Inferior parietal cortex (tissue), 1 donor: ENCODE results near the gene PRDM16.

Experiments
- DNase-seq: peaks from one replicate; pipeline ENCODE4 v3.0.0-alpha.2; 2016; ENCODE audit errors: extremely low spot score

PRDM16 gene

DNA sequence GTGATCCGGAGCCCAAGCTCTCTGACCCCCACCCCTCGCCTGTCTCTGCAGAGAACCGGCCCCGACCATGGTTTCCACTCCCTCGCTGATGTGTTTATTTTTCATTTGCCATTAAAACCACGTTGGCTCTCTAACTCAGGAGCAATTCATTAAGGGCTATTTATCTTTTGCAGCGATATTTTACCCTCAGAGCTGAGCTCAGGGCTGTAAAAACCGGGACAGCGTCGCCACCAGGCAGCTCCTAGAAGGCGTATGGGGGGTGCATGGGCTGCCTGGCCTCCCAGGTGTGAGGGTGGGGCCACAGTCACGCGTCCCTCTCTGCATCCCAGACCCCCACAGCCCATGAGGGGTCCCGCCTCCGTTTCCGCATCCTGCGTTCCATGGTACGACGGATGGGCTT, 71.4 kb downstream of the PRDM16 start:
- no peak for DNase-seq

DNA sequence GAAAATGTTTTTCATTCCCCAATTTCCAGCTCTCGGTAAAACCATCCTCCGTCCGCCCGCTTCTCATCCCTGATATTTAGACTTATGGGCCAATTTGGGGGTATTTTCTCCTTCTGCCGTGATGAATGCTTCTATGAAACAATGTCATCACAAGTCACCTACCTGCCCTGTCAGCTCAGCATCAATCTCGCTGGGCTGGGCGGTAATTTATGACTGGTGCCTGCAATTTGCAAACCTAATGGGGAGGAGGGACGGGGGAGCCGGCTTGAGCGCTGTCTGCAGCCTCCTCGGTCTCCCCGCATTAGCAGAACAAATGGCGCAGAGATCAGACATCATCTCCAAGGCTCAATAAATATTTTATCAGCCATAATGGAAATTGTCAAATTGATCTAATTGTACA, 72.1 kb downstream of the PRDM16 start:
- DNase-seq = no peak

DNA sequence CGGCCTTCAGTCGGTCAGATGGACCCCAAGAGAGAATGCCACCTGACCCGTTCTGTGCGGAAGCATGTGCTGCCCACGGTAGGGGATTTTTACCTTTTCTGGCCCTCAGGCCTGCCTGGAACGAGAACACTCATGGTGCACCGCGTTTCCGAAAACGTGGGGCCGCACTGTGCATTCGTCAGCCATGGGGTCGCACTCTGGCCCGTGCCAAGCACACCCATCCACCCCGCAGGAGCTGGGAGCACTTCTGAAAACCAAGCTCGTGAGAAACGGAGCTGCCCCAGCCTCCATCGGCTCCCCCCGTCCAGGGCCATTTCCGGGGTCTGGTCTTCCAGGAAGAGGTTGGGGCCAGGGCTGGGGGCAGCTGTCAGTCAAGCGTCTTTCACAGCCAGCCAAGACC, 72.8 kb downstream of the PRDM16 start:
- no peak for DNase-seq

DNA sequence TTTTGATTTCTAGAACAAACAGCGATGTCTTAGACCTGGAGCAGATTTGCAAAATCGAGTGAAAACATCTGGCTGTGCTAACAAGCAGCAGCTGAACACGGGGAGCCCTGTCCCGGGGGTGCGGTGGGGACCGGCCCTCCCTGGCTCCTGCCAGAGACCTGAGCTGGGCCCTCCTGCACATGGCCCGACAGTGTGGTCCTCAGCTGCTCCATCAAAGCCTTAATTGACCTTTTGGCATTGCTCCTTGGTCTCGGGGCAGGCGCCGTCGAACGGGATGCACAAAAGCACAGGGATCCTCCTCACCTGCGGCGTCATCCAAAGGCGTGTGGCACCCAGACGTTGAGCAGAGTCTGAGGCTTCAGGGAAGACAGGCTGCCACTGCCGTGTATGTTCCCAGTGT, 73.2 kb downstream of the PRDM16 start:
- DNase-seq = no peak

DNA sequence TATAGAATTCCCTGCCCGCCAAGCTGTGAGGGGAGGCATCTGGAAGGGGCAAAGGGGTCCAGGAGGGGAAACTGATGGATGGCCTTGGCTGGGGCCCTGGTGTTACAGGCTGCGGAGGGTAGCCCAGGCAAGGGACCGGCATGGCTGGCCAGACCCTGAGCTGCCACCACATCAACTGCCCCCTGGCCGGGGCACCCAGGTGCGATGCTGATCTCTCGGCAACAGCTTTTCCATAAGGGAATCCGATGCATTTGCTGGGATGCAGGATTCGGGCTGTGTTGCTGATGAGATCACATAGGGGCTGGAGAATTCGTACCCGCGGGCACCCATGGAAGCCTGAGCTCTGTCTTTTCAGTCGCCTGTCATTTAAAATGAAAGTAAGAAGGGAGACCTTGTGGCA, 73.7 kb downstream of the PRDM16 start:
- DNase-seq = no peak

DNA sequence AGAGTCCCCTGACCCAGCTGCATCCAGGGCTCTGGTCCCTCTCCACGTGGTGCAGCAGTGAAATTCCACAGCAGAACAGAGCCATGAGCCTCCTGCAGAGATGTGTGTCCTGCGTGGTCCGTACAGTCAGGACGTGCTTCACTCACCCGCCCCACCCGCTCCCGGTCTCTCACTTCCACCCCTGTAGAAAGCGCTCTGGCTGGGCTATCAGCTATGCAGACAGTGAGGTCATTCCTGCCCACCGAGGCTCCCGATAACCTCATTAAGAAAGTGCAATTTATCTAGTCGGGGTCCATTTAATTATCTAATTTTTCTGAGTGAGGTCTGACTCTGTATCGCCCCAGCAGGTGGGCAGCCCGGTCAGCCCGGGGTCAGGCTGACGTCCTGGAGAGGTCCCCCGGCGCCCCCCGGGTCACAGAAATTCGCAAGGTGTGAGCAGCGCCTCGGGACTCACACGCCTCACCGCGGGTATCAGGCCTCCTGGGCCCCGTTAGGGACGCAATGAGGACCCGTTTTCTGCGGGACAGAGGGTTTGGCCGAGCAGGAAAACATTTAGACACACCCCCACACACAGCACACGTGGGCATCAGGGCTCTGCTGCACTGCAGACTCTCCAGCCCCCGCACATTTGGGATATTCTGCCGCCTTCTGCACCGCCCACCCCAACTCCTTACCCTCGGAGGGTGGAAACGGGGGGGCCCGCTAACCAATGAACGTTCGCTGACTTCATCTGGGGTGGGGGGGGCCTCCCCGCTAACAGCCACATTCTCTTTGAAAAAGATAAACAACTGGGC, 76.7 kb downstream of the PRDM16 start:
- DNase-seq = no peak

DNA sequence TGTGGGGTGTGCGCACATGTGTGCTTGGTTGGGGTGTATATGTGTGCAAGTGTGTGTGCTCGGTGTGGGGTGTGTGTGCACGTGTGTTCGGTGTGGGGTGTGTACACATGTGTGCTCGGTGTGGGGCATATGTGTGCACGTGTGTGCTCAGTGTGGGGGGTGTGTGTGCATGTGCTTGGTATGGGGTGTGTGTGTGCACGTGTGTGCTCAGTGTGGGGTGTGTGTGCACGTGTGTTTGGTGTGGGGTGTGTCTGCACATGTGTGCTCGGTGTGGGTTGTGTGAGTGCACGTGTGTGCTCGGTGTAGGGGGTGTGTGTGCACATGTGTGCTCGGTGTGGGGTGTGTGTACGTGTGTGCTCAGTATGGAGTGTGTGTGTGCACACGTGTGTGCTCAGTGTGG, 77.5 kb downstream of the PRDM16 start:
- no peak for DNase-seq

DNA sequence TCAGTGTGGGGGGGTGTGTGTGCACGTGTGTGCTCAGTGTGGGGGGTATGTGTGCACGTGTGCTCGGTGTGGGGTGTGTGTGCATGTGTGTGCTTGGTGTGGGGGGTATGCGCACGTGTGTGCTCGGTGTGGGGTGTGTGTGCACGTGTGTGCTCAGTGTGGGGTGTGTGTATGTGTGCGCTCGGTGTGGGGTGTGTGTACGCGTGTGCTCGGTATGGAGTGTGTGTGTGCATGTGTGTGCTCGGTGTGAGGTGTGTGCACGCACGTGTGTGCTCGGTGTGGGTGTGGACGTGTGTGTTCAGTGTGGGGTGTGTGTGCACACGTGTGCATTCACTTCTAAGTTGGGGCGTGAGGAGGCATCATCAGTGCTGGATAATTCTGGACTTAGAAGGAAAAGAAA, 77.9 kb downstream of the PRDM16 start:
- DNase-seq = no peak

DNA sequence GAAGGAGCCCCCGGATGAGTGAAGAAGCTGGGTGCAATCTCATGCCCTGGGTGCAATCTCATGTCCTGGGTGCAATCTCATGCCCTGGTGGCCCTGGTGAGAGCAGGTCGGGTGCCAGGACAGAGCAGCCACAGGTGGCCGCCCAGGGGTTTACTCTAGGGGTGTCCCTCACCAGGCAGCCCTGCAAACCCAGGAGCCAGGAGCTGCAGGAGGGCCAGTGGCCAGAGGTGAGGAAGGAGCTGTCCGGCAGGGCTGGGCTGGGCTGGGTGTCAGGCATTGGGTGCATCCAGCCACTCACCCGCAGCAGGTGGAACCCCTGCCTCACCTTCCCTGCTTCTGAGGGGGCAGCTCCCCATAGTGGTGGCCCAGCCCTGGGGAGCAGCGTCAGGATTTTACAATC, 79.2 kb downstream of the PRDM16 start:
- DNase-seq = no peak

DNA sequence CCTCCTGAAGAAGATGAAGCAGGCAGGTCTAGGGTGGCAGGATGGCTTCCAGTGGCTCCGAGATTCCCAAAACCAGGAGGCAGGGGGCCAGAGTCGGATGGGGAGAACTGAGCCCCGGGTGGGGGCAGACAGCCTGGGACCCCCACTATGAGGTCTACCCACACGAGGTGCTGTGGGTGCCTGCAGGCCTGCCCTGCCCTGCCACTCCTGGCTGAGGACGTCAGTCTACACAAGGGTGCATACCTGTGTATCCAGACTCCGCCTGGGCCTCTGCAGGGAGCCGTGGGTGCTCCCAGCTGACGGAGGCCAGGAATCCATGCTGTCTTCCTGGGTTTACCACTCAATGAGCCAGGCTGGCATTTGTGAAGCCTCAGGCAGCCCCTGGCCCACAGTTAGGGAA, 80.3 kb downstream of the PRDM16 start:
- no peak for DNase-seq

DNA sequence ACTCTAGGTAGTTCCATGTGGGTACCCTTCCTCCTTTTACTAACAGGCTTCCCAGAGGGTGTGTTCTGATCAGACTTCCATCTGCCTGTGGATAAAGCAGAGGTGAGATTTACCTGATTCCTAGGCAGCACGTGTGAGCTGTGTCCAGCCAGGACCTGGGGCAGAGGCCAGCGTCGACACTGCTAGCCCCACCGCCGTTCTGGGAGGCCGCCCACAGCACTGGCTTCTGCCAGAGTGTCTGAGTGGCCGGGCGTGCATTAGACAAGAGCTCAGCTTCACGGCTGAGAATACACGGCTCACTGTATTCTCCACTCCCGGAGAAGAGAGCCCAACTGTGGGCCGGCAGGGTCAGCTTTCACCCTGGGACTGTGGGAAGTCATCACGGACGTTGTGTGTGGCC, 82.5 kb downstream of the PRDM16 start:
- no peak for DNase-seq

DNA sequence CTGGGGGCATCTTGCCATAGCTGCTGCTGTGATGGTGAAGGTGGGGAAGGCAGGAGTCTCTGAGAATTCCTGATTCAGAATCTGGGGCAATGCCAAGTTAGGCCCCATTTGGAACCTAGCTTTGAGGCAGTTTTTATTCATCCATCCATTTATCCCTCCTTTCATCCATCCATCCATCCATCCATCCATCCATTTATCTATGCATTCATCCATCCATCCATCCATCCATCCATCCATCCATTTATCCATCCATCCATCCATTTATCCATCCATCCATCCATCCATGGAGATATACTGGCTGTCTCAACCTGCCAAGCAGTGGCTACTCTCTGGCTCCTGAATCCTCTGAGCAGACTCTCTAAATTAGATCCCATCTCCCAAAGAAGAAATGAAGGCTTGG, 83.1 kb downstream of the PRDM16 start:
- no peak for DNase-seq

DNA sequence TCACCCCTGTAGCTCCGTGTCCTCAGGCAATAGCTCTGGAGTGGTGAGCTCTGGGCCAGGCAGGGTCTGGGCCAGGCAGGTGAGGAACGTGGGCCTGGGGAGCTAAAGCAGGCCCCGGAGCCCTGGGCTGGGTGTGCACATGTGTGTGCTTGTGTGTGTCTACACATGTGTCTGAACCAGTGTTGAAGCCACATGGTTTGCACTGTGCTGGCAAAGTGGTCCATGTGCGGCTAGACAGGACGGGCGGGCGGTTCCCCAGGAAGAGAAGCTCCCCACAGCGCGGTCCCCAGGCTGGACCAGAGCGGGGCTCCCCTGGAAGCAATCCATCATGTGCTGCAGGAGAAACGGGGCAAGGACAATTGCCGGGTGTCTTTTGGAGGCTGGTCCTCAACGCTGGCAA, 84.2 kb downstream of the PRDM16 start:
- no peak for DNase-seq

DNA sequence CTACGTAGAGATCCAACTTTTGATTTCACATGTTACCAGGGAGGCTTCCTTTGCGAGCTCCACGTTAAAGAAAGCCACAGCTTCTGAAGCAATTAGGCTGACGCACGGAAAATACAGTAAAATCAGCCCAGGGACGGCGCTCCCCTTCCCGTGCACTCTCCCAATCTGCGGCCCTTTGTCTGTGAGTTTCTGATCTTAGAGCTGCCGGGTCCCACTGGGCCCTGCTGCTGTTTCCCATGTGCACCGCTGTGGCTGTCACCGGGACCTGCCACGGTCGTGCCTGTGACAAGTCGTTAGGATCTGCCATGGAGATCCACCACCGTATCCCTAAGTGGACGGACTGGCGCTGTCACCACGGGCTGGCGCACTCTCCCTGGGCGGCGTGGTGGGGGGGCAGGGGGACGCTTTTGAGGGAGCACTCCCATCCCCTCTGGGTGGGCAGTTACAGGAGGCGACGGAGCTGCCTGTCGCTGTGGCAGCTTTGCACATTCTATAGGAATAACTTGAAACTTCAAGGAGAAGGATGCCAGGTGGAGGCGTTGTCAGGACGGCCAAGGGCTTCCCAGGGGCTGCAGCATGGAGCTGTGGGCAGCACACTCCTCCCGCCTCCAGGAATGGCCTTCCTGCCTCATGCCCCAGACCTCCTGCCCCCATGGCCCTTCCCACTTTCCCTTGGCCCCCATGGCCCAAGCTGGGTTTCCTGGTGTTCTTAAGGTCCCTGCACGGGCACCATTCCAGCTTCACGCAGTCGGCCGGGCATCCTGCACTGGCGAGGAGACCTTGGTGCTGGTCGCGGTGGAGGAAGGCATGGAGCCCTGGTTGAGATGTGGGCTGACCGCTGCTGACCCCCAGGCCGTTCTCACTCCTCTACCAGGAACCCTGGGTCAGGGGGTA, 85.1 kb downstream of the PRDM16 start:
- no peak for DNase-seq

DNA sequence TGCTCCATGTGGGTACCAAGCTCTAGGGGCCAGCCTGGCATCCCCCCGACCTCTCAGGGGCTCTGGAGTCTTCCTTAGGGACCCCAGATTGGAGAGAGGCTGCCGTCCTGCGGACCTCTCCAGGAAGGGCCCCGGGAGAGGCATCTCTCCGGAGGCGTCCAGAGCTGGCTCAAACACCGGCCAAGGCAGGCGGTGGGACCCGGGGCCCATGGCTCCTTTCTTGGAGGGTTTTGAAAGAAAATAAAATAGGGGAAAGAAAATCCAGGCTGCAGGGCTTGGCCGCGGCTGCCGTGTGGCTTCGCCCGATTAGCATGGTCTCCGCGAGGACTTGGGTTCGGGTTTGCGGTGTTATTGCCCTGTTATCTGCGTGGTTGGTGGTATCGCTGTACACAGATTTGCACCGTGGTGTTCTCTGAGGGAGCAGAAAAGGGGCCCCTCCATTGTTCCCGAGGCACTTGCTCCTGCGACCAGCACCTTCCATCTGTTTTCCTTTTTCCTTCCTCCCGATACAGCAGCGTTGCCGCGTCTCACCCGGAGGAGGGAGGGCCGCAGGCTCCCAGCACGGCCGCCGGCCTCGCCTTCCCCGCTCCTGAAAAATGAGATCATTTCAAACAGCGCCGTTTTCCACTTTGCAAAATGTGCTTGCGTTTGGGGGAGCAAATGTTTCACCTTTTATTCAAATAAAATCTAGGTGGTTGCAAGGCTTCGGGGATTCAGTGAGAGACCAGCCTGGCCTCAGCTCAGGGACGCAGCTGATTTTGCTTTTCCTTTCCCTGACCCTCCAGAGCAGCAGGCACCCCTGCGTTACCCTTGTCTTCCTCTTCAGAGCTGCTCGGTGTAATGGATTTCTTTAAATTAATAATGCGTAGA, 86.3 kb downstream of the PRDM16 start:
- DNase-seq = no peak

DNA sequence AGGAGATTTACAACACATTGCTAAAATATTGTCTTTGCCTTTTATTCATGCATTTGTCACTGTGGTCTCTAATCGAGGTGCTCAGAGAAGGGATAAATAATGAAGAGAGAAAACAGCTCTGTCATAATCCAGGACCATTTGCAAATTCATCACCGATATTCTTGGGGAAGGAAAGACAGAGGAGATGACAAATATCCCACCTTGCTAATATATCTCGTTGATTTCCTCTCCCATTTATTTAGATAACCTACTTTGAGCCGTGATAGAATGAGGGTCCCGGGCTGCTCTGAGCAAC, 86.9 kb downstream of the PRDM16 start:
- no peak for DNase-seq

DNA sequence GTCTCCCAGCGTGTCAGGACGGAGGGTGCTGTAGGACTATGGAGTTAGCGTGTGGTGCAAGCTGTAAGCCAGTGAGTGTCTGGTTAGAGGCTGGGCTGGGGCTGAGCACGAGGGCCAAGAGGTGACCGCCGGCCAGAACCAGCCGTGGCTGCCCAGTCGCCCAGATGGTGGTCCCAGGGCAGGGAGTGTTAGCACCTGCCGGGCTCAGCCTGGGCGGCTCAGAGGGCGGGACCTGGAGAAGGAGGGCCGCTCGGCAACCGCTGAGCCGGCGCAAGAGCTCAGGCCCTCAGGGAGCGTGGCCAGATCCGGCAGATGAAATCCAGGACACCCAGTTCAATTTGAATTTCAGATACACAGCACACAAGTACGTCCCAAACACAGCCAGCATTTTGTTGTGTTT, 87.9 kb downstream of the PRDM16 start:
- no peak for DNase-seq

DNA sequence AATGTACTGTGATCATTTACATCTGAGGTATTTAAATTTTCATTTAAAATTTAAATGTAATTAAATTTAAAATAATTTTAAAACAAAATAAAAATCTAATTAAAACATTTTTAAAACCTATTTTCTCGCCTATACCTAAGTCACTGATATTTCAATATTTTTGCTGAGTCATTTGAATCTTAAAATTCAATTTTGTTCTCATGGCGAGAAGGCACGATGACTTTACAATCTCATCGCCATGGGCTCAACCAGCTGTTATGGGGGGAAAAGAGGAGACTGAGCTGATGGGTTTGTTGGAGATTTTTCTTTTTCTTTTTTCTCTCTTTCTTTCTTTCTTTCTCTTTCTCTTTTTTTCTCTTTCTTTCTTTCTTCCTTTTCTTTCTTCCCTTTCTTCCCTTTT, 89.3 kb downstream of the PRDM16 start:
- no peak for DNase-seq

DNA sequence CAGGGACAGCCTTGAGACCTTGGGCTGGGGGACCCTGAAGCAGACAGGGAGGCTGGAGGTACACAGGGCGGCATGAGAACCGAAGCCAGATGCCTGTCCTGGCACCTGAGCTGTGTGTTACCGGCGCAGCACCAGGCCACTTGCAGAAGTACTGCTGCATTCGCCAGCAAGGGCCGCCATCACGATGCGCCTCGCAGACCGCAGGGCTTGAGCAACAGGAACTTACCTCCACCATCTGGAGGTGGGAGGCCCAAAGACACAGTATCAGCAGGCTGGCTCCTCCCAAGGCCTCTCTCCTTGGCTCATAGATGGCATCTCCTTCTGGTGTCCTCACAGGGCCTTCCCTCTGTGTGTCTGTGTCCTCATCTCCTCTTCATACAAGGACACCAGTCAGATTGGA, 90.1 kb downstream of the PRDM16 start:
- DNase-seq = no peak

DNA sequence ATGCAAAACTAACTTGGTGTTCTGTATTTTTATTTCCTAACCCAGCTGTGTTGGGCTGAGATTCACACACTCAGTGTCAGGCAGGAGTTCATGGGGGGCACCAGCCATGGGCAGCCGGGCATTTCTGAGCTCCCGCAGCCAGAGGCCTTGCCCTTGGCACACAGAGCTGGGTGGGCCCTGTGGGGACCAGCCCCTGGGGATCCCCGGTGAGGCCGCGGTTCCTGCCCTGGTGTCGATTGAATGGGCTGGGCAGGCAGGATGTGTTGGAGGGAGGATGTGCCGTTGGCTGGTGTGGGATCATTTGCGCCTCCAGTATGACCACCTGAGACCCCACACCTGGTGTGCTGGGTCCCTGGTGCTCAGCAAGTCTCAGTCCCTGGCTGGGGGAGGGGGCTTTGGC, 91.0 kb downstream of the PRDM16 start:
- DNase-seq = no peak

DNA sequence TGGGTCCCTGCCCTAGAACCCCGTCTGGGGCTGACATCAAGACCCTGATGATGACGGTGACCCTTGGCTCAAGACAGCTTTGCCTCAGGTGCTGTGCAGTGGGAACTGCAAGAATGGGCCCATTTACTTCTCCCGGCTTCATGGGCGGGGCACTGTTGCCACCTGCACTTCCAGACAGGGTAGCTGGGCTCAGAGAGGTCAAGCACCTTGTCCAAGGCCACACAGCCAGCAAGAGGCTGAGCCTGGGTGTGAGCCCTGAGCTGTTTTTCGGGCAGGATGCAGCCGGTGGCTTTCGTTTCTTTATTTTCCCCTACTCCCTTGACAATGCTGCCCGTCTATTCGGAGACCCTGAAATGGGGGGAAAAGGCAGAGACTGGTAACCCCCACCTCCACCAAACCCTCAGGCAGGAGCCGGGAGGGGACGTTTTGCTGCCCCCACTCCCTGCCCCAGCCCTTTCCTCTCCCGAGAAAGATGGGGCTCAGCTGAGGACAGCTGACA, 91.7 kb downstream of the PRDM16 start:
- no peak for DNase-seq

DNA sequence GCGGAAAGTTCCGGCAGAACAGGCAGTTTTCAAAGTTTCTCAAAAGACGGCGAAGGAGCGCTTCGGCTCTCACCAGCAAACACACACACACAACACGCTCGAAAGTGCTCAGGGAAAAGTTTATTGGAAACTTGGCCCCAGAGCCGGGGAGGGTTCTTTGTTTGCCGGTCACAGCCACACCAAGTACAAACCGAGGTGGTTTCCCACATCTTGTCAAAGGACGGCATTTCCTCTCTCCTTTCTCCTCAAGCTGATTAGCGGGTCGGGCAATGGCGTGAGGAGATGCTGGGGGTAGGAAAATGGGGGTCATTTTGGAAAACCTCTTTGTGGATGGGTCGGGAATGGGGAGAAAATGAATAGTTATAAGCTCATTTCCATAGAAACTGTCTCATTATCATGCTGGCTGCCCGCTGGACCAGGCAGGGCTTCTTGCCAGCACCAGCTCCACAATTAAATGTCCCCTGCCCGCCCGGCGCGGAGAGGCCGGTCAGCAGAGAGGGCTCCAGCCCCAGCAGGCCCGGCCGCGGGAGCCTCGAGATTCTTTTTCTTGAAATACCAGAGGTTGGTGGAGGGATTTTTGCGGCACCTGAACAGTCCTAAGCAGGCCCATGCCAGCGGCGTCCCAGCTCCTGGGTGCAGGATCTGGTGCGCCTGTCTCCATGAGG, 92.3 kb downstream of the PRDM16 start:
- no peak for DNase-seq
